Measurements from ENCODE around the gene DIPK1A. TPM values are rescaled to one million over a fixed set of nuclear protein-coding genes. Genes with fewer than 3 reads are reported as not detected.

The DIPK1A gene
- total RNA-seq (ENCODE audit: low replicate concordance): 3.6 and 3.8 TPM in 2 replicates

DNA sequence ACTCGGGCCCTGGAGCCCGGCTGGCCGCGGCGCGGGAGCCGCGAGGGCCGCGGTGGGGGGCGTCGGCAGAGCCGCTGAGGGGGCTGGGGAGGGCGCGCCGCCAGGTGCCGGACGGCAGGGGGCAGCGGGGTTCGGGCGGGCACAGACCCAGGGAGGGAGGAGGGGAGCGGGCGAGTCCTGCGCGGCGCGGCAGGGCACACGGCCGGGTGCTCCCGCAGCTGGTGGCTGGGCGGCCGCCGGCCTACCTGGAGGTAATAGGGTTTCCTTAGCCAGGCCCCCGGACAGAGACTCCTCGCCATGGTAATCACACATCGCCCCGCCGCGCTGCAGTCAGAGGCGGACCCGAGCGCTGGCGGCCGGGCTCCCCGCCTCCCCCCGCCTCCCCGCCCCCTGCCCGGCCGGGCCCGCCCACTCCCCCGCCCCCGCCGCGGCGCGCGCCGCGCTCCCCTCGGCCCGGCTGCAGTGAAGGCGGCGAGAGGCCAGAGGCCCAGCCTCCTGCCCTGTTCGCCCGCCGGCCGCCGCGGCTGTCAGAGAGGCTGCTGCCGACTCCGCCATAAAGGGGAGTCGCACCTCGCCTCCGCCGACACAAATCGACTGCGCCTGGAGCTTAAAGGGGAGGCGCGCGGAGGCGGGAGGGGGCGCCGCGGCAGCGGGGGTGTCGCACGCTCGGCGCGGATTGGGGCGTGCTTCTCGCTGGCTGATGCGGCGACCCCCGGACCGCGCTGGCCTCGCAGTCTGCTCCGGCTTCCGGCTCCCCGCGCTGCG is at the start of gene DIPK1A:
TSS of gene DIPK1A (minus strand) at position 332 of the 765 bp plus-strand sequence. CDS start at position 299, 33 bp downstream.
- Histone ChIP-seq H3K79me2 (ENCODE audit: low read depth) (no peaks in the 10 kb centered on the region), H3K4me1 (peaks cover 8% of the 10 kb centered on the region), H3K4me2 (peak within 1 kb of the TSS; percentile 98), H3K9ac (no peak within 1 kb of the TSS), H3K27ac (no peak within 1 kb of the TSS), H3K4me3 (peak within 1 kb of the TSS; percentile 79), H3K9me3 (ENCODE audit: low read depth) (no peaks in the 10 kb centered on the region), H3F3A (ENCODE audit: low read depth) (peaks cover 27% of the 10 kb centered on the region), H3K36me3 (no peaks in the 10 kb centered on the region), H3K27me3 (peaks cover 28% of the 10 kb centered on the region), H4K20me1 (ENCODE audit: low read depth) (no peaks in the 10 kb centered on the region), H2AFZ (replicated peaks) (peak within 1 kb of the TSS; percentile 97)
- Mint-ChIP-seq H3K27me3 (ENCODE audit: insufficient read depth, low read depth) (no peaks in the 10 kb centered on the region), H3K4me1 (peaks cover 7% of the 10 kb centered on the region), H3K27ac (peak within 1 kb of the TSS; percentile 23), H3K36me3 (no peaks in the 10 kb centered on the region), H3K4me3 (peak within 1 kb of the TSS; percentile 91), H3K9me3 (no peaks in the 10 kb centered on the region)
- peak; percentile 96 for DNase-seq (ENCODE audit: low spot score)
- TF ChIP-seq EZH2phosphoT487 (IDR thresholded peaks at IDR 0.05) (peak; percentile 4), EZH2 (IDR thresholded peaks at IDR 0.05) (no peak)
- TF ChIP-seq, protein P1, sequence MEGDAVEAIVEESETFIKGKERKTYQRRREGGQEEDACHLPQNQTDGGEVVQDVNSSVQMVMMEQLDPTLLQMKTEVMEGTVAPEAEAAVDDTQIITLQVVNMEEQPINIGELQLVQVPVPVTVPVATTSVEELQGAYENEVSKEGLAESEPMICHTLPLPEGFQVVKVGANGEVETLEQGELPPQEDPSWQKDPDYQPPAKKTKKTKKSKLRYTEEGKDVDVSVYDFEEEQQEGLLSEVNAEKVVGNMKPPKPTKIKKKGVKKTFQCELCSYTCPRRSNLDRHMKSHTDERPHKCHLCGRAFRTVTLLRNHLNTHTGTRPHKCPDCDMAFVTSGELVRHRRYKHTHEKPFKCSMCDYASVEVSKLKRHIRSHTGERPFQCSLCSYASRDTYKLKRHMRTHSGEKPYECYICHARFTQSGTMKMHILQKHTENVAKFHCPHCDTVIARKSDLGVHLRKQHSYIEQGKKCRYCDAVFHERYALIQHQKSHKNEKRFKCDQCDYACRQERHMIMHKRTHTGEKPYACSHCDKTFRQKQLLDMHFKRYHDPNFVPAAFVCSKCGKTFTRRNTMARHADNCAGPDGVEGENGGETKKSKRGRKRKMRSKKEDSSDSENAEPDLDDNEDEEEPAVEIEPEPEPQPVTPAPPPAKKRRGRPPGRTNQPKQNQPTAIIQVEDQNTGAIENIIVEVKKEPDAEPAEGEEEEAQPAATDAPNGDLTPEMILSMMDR (IDR thresholded peaks at IDR 0.05): peak; percentile 44

DNA sequence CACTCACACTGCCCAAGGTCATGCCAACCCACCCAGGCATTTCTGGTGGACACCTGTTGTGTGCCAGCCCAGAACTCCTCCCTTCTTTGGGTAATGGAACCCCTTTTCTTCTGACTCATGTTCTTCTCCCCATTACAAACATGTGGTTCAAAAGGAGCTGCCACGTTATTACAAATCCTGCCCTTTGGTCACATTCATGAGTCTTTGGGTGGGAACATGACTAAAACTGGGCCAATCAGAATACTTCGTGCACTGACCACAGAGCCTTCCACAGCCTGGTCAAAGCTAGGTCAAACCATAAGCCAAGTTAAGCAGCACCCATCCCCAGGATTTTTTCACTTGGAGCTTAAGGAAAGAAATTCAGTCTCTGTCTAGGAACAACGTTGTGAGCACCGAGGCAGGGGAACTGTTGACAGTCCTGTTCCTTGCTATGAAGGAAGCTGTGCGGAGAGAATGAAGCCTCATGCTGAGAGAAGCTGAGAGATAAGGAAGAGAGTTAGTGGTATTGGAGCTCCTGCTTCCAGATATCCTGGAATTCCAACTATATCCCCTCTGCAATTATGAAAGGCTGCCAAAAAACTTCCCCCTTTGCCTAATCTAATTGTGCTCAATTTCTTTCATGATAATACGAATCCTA is 46.8 kb upstream of the DIPK1A start:
- no peaks in the 10 kb centered on the region for H3F3A ChIP-seq (ENCODE audit: low read depth)
- H3K4me3 Mint-ChIP-seq: no peak overlapping the region

DNA sequence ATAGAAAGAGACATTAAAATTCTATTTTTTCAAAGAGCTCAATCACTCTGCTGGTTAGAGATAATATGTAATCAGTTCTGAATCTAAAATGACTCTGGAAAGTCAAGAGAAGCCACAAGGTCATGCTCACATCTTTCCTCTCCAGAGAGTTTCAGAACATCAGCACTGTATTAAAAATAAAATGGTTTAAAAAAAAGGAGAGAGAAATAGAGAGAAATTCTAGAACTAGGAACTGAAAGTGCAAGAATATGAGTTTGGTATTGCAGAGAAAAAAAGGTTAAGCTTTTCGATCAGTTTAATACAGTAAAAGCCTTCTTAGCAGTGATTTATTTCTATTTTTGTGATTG is 44.0 kb upstream of the DIPK1A start:
- no peak overlapping the region for H2AFZ ChIP-seq (replicated peaks)
- Mint-ChIP-seq H3K27me3 (ENCODE audit: insufficient read depth, low read depth) (peaks cover 2% of the 10 kb centered on the region), H3K4me1 (peaks cover 8% of the 10 kb centered on the region), H3K36me3 (no peaks in the 10 kb centered on the region), H3K4me3 (no peak overlapping the region), H3K9me3 (no peaks in the 10 kb centered on the region), H3K27ac (no peak overlapping the region)
- no peak overlapping the region for H3K9ac ChIP-seq
- no peaks in the 10 kb centered on the region for H3F3A ChIP-seq (ENCODE audit: low read depth)
- DNase-seq (ENCODE audit: low spot score): no peak
- no peaks in the 10 kb centered on the region for H3K79me2 ChIP-seq (ENCODE audit: low read depth)
- H3K36me3 ChIP-seq: no peaks in the 10 kb centered on the region
- no peak for TF ChIP-seq EZH2phosphoT487 (IDR thresholded peaks at IDR 0.05)
- TF ChIP-seq, protein P1 (IDR thresholded peaks at IDR 0.05): no peak
- TF ChIP-seq EZH2 (IDR thresholded peaks at IDR 0.05): no peak
- H3K4me1 ChIP-seq: peaks cover 4% of the 10 kb centered on the region
- no peak overlapping the region for H3K4me3 ChIP-seq
- no peaks in the 10 kb centered on the region for H3K27me3 ChIP-seq
- H3K4me2 ChIP-seq: no peak overlapping the region
- H3K27ac ChIP-seq: no peak overlapping the region
- no peaks in the 10 kb centered on the region for H3K9me3 ChIP-seq (ENCODE audit: low read depth)
- H4K20me1 ChIP-seq (ENCODE audit: low read depth): no peaks in the 10 kb centered on the region

More for the DNA sequence above, 46.8 kb upstream of the DIPK1A start:
- H2AFZ ChIP-seq (replicated peaks): no peak overlapping the region
- H3K4me2 ChIP-seq: no peak overlapping the region
- Mint-ChIP-seq H3K36me3 (no peaks in the 10 kb centered on the region), H3K4me1 (no peaks in the 10 kb centered on the region), H3K9me3 (no peaks in the 10 kb centered on the region), H3K27ac (no peak overlapping the region), H3K27me3 (ENCODE audit: insufficient read depth, low read depth) (peaks cover 2% of the 10 kb centered on the region)
- H3K27me3 ChIP-seq: no peaks in the 10 kb centered on the region
- H3K9ac ChIP-seq: no peak overlapping the region
- H3K36me3 ChIP-seq: no peaks in the 10 kb centered on the region
- no peak for DNase-seq (ENCODE audit: low spot score)
- H3K4me3 ChIP-seq: no peak overlapping the region
- H3K79me2 ChIP-seq (ENCODE audit: low read depth): no peaks in the 10 kb centered on the region
- TF ChIP-seq EZH2 (IDR thresholded peaks at IDR 0.05) (no peak), EZH2phosphoT487 (IDR thresholded peaks at IDR 0.05) (no peak)
- TF ChIP-seq, protein P1 (IDR thresholded peaks at IDR 0.05): no peak
- no peaks in the 10 kb centered on the region for H3K9me3 ChIP-seq (ENCODE audit: low read depth)
- no peaks in the 10 kb centered on the region for H4K20me1 ChIP-seq (ENCODE audit: low read depth)
- no peaks in the 10 kb centered on the region for H3K4me1 ChIP-seq
- H3K27ac ChIP-seq: no peak overlapping the region

Measured in neural progenitor cell (in vitro differentiated cells).